CD4-positive, alpha-beta T cell treated with Interferon alpha-2 for 1 hour (primary cell): ENCODE measurements around the gene ENAH.
A peak's percentile ranks its signal among the peaks of the same experiment; 100 is the strongest.
"Not testable (repeated sequence)": the region's sequence is repeated elsewhere in the genome, so short reads cannot be mapped to it uniquely, and the experiment has no call there.

Experiments used
- DNase-seq, 2 donors: peaks; one replicate each; pipeline ENCODE4 v3.0.0-alpha.2; 2020 to 2022

Gene ENAH

DNA sequence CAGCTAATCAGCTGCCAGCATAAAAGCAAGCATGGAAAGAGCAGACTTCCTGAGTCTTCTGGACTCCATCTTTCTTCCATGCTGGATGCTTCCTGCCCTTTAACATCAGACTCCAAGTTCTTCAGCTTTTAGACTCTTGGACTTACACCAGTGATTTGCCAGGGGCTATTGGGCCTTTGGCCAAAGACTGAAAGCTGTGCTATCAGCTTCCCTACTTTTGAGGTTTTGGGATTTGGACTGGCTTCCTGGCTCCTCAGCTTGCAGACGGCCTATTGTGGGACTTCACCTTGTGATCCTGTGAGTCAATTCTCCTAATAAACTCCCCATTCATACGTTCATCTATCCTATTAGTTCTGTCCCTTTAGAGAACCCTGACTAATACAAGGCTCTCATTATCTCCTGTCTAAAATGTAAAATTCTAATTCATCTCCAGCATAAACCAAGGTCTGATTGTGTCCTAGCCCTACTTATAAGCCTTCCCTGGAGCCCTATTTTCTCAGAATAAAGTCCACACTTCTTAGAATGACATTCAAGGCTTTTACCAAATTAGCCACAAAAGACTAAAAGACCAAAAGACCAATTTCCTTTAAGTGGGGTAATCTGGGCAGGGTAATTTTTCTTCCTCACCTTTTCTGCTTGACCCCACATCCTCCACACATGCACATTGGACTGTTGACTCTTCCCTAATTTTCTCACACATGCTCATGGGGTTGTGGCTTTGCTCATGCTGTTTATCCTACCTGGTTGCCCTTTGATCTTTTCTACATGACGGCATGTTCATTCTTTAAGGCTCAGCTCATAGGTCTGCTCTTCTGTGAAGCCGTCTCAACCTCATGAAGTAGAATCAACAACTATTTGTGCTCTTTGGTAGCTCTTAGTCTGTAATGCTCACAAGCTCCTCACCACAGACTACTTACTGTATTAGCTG is 18.1 kb upstream of the ENAH start:
- DNase-seq = no peak

GRCh38 chr1:225670356-225670755 is 17.4 kb upstream of the ENAH start:
- DNase-seq = no peak

DNA sequence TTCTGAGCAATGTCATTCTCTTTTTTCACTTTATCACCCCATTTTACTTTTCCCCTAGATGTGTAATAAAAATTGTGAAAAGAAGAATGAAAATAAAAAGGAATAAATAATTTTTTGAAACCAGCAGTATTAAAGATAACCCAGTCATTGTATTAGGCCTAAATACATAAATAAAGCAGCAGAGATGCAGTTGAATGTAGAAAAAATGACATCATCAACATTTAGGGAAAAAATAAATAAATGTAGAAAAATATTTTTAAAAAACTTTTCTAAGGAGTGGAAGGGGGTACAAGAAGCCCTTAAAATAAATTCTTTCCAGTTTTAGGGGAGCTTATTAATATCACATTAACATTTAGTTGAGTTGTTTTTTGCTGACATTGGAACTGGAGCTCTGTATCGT is 15.3 kb upstream of the ENAH start:
- DNase-seq = no peak

DNA sequence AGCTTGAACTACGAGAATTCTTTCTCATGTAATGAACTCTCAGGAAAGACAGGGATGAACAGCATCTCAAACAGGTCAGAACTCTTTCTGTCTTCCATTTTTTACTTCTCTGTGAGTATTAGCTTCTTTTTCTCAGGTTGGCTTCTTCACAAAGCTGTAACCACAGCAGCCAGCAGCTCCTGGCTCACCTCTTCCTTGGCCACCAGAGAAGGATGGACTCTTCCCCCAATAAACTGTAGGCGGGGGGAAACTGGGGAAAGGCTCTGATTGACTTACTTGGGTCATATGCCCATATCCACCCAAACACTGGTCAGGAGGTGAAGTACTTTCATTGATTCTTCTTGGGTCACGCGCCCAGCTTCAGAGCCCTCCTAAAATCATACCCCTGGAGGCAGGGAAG is 14.4 kb upstream of the ENAH start:
- no peak for DNase-seq

DNA sequence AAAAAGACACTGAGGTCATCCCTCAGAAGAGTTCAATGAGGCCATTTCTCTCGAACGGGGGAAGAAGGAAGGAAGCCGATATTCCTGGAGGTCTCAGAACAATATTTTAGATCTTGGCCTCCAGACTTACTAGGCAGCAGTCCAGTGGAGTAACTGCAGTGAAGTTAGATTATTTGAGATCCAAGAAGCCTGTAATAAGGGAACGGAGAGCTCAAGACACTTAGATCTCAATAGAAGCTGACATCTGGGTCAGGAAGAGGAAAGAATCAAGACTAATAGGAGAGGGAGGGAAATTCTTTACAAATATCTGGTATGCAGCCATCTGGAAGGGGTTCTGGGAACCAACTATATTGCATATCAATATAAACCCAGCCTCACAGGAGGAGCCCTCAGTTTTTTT is 13.6 kb upstream of the ENAH start:
- no peak for DNase-seq

GRCh38 chr1:225664762-225665161 is 11.8 kb upstream of the ENAH start:
- no peak for DNase-seq

DNA sequence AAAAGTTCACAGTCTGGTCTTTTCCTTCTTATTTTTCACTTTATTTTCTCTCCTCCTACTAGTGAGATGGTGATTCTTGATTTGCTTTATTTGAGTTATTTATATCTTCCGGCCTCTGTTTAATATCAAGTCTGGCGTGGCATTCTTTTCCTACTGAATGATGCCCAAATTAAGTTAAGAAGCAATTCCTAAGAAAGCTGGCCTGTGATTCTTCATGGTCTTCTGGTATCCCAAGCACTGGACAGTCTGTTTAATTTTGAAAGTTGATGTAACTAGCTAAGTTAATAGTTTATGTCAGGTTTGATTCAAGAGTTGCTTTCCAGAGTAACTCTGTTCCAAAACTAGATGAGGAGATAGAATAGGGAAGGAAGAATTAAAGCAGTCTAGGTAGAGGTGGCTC is 9.2 kb upstream of the ENAH start:
- no peak for DNase-seq

- DNase-seq = no peak
These were observed 7.6 kb upstream of the ENAH start for GRCh38 chr1:225660544-225660946.

GRCh38 chr1:225658041-225658440 is 5.1 kb upstream of the ENAH start:
- no peak for DNase-seq

DNA sequence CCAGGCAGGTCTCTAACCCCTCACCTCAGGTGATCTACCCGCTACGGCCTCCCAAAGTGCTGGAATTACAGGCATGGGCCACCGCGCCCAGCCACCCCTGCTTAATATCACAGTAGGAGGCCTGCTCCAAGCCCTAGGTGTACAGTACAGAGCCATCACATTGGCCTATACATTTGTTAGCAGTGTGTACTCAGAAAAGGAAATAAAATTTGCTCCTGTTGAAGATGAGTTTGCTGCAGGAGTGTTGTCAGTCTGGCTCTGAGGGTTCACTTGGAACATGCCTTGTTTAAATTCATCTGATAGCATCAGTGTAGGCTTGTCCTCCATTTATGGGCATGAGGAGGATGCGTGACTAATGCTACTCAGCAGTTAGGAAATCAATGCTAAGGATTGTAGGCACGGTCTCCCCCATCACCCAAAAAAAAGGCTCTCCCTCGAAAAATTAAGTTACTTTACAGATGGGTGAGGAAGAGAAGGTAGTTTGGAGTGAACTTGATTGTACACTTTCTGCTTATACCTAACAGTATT is 4.6 kb upstream of the ENAH start:
- DNase-seq = no peak

GRCh38 chr1:225656259-225656655 is 3.3 kb upstream of the ENAH start:
- not testable (repeated sequence) for DNase-seq

- no peak for DNase-seq
These were observed 2.8 kb upstream of the ENAH start for GRCh38 chr1:225655509-225656258.

DNA sequence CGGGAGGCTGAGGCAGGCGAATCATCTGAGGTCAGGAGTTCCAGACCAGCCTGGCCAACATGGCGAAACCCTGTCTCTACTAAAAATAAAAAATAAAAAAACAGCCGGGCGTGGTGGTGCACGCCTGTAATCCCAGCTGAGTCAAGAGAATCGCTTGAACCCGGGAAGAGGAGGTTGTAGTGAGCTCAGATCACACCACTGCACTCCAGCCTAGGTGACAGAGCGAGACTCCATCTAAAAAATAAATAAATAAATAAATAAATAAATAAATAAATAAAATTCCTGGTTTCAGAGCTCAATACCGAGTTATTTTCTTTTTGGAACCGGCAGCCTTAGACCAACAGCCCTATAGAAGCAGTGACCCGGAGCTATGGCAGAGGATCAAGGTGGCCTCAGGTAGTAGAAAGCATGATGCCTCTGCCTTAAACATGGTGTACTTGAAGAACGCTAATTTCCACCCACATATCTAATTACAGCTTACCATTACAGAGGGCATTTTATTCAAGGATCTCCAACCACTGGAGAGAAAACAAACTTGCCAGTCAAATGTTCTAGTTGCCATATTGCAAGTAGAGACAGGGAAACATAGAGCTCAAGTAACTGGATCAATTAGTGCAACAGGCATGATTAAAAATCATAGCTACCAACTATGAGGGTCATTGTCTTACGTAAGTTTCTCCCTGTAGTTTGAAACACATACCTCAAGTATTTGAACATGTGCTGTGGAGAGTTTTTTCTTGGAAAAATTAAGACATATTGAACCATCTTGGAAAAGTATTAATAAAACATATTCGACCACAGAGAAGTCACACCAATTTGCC is 2.0 kb upstream of the ENAH start:
- DNase-seq = no peak

GRCh38 chr1:225654277-225654597 is 1.3 kb upstream of the ENAH start:
- no peak for DNase-seq

DNA sequence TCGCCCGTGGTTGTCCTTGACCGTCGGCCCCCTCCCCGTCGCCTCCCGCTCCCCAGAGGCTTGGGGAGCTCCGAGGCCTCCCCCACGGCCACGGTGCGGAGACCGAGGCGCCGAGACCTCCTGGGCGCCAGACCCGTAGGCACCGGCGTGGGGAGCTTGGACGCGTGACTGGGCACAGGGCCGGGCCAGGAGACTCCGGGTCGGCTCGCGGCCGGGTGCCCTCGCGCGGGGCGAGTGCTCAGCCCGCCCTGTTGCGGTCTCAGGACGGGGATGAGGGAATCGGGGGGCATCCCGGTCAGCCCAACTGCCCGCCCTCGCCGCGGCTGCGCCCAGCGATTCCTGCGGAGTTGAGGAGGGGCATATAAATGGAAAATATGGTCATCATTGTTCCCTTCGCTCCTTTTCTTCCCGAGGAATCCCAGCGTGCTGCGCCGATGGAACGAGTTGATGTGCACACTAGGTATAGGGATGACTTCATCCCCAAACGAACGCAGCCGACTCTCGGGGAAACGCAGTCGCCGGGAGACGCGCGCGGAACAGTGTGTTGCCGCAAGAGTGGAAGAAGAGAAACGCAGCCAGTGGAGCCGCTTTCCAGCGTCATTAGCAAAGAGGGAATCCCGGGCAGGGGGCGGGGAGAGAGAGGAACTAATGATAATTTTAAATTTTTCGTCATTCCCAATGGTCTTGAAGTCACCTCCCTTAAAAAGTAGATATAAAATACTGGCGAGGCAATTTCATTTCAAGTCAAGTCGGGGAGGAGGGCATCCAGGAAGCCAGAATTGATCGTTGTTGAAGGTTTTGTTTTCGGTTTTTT is 747 bp upstream of the ENAH start:
- peak in 1 of 2 donors; percentile 9 for DNase-seq

GRCh38 chr1:225651872-225652728 is 823 bp downstream of the ENAH start:
- no peak for DNase-seq

DNA sequence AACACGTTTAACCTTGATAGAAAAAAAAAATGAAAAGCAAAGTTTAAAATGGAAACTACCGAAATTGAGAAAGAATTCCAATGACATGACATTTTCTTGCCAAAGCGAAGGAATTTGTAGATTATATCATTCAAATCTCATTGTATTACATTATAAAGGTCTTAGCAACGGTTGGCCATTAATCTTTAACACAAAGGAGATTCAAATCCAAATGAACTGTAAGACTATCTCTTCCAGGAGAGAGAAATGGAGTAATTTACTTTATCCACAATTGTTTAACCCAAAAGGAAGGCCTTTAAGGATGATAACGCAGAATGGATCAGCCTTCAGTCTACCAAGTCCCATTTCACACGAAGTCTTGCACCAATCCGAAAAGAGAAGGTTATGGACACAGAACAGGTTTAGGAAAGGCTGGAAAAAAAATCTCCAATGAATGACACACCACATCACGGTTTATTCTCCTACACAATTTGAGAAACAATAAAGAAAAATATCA is 1.5 kb downstream of the ENAH start:
- no peak for DNase-seq

GRCh38 chr1:225650179-225650578 is 2.7 kb downstream of the ENAH start:
- no peak for DNase-seq

DNA sequence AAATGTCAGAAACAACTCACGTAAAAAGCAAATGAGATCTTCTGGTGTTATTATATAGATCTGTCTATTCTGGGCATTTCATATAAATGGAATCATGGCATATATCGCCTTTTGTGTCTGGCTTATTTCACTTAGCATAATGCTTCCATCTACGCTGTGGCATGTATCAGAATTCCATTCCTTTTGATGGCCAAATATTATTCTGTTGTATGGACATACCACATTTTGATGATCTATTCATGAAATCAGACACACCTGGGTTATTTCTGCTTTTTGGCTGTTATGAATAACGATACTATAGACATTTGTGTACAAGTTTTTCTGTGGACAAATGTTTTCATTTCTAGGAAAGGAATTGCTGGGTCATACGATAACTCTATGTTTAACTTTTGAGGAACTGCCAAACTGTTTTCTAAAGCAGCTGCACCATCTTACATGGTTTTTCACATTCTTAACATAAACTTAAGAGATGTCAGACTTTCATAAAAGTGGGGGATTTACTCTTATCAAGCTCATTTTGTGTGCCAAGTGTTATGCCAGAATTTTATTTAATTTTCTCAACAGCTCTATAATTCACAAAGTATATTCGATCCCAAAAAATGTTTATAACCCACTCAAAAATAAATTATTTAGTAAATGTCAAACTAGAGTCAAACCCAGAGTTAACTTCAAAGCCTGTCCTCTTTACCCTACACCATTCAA is 7.6 kb downstream of the ENAH start:
- no peak for DNase-seq

DNA sequence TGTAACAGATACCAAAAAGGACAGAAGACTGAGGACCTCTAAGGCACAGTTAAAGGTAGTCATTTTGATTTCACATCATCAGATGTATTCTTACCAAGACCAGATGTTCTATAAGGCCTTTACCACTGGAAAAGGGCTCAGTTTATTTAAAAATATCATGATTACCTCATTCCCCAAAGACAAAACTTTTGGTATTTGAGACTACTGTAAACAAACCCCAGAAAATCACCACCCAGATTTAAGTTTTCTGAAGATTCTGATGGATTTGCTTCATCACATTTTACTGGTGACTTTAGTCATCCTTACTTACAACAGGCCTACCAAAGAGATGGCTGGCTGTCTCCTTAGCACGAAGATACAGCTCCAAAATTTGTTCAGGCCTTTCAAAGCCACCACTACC is 8.3 kb downstream of the ENAH start:
- no peak for DNase-seq
